H1 (cell line): ENCODE measurements around the gene UBAP2. TPM values are rescaled to one million over a fixed set of nuclear protein-coding genes. Genes with fewer than 3 reads are reported as not detected.

Experiments used
- RXRA ChIP-seq: IDR thresholded peaks from 2 replicates; pipeline ENCODE4 v1.6.1; 2011; ENCODE audit warnings: low read depth, mild to moderate bottlenecking, low read length, moderate library complexity; ENCODE audit not compliant: insufficient read depth
- SRF ChIP-seq: IDR thresholded peaks from 2 replicates; pipeline ENCODE4 v1.6.1; 2011; ENCODE audit warnings: mild to moderate bottlenecking, low read depth, low read length, moderate library complexity
- polyA plus RNA-seq, 7 experiments: library from polyadenylated mRNA; depleted of rRNA in 3 of 7; stranded (reverse) in 5 of 7; unstranded in 2 of 7; fragments of >200 nt in 5 of 7; fragments of 200-250 nt in 2 of 7; gene quantifications; 1 replicate in 5 of 7; 2 replicates in 1 of 7; 4 replicates in 1 of 7; pipeline versions ENCODE4 v1.2.1 to v1.2.3, GENCODE V29; 2011 to 2013; ENCODE audit warnings: missing spikeins in 2 of 7, mixed read lengths in 2 of 7
- total RNA-seq: library from RNA; stranded (reverse); fragmentation: NEBNext Ultra II Directional; extraction: Animal tissue kit (Norgen Biotek cat#: 25700); gene quantifications from 2 replicates; pipeline ENCODE4 v1.2.1, GENCODE V29; 2021
- TF ChIP-seq, protein P1 (sequence below): fragments of 300-600 bp; sonication (generic); IDR thresholded peaks from 2 replicates; pipeline ENCODE4 v1.7.1; 2012; ENCODE audit warnings: low read length, moderate library complexity, mild to moderate bottlenecking, inconsistent platforms; ENCODE audit not compliant: insufficient replicate concordance

Gene UBAP2
- total and polyA plus RNA-seq, 2 of the 8 experiments (the other 6 are each of a cell fraction or from before 2014, with no cell fraction given) = 75.0 to 81.4 TPM

DNA sequence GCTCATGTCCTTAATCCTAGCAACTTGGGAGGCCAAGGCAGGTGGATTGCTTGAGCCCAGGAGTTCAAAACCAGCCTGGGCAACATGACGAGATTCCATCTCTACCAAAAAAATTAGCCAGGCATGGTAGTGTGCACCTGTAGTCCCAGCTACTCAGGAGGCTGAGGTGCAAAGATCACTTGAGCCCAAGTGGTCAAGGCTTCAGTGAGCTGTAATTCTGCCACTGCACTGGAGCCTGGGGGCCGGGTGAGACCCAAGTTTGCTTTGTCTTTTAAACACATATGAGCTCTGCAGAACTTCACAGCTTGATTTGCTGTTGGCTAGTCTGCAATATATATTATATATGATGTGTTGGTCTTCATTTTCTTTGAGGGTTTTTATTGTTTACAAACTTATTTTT, 141.9 kb downstream of the UBAP2 start (continued):
- TF ChIP-seq, protein P1, sequence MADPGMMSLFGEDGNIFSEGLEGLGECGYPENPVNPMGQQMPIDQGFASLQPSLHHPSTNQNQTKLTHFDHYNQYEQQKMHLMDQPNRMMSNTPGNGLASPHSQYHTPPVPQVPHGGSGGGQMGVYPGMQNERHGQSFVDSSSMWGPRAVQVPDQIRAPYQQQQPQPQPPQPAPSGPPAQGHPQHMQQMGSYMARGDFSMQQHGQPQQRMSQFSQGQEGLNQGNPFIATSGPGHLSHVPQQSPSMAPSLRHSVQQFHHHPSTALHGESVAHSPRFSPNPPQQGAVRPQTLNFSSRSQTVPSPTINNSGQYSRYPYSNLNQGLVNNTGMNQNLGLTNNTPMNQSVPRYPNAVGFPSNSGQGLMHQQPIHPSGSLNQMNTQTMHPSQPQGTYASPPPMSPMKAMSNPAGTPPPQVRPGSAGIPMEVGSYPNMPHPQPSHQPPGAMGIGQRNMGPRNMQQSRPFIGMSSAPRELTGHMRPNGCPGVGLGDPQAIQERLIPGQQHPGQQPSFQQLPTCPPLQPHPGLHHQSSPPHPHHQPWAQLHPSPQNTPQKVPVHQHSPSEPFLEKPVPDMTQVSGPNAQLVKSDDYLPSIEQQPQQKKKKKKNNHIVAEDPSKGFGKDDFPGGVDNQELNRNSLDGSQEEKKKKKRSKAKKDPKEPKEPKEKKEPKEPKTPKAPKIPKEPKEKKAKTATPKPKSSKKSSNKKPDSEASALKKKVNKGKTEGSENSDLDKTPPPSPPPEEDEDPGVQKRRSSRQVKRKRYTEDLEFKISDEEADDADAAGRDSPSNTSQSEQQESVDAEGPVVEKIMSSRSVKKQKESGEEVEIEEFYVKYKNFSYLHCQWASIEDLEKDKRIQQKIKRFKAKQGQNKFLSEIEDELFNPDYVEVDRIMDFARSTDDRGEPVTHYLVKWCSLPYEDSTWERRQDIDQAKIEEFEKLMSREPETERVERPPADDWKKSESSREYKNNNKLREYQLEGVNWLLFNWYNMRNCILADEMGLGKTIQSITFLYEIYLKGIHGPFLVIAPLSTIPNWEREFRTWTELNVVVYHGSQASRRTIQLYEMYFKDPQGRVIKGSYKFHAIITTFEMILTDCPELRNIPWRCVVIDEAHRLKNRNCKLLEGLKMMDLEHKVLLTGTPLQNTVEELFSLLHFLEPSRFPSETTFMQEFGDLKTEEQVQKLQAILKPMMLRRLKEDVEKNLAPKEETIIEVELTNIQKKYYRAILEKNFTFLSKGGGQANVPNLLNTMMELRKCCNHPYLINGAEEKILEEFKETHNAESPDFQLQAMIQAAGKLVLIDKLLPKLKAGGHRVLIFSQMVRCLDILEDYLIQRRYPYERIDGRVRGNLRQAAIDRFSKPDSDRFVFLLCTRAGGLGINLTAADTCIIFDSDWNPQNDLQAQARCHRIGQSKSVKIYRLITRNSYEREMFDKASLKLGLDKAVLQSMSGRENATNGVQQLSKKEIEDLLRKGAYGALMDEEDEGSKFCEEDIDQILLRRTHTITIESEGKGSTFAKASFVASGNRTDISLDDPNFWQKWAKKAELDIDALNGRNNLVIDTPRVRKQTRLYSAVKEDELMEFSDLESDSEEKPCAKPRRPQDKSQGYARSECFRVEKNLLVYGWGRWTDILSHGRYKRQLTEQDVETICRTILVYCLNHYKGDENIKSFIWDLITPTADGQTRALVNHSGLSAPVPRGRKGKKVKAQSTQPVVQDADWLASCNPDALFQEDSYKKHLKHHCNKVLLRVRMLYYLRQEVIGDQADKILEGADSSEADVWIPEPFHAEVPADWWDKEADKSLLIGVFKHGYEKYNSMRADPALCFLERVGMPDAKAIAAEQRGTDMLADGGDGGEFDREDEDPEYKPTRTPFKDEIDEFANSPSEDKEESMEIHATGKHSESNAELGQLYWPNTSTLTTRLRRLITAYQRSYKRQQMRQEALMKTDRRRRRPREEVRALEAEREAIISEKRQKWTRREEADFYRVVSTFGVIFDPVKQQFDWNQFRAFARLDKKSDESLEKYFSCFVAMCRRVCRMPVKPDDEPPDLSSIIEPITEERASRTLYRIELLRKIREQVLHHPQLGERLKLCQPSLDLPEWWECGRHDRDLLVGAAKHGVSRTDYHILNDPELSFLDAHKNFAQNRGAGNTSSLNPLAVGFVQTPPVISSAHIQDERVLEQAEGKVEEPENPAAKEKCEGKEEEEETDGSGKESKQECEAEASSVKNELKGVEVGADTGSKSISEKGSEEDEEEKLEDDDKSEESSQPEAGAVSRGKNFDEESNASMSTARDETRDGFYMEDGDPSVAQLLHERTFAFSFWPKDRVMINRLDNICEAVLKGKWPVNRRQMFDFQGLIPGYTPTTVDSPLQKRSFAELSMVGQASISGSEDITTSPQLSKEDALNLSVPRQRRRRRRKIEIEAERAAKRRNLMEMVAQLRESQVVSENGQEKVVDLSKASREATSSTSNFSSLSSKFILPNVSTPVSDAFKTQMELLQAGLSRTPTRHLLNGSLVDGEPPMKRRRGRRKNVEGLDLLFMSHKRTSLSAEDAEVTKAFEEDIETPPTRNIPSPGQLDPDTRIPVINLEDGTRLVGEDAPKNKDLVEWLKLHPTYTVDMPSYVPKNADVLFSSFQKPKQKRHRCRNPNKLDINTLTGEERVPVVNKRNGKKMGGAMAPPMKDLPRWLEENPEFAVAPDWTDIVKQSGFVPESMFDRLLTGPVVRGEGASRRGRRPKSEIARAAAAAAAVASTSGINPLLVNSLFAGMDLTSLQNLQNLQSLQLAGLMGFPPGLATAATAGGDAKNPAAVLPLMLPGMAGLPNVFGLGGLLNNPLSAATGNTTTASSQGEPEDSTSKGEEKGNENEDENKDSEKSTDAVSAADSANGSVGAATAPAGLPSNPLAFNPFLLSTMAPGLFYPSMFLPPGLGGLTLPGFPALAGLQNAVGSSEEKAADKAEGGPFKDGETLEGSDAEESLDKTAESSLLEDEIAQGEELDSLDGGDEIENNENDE = no peak
- TF ChIP-seq RXRA = no peak
- no peak for TF ChIP-seq SRF
